GM23248 (cell line): ENCODE measurements around the gene PACS1.

Experiments
- EZH2 ChIP-seq: fragments of 200-600 bp; sonication (generic); IDR thresholded peaks from 2 replicates; pipeline ENCODE4 v1.6.1; 2018; ENCODE audit warnings: antibody characterized with exemption, mild to moderate bottlenecking; ENCODE audit not compliant: insufficient read depth, poor library complexity, severe bottlenecking
- EZH2phosphoT487 ChIP-seq: fragments of 200-600 bp; sonication (generic); IDR thresholded peaks from 2 replicates; pipeline ENCODE4 v1.6.1; 2018; ENCODE audit warnings: antibody characterized with exemption, moderate library complexity, mild to moderate bottlenecking, low read depth; ENCODE audit not compliant: insufficient read depth

- TF ChIP-seq EZH2 (no peak), EZH2phosphoT487 (no peak)
Measured at GRCh38 chr11:66221012-66221411, 150.9 kb downstream of the PACS1 start.
